Left renal pelvis (tissue), 4 donors: Measurements from ENCODE around the gene STAC. TPM values are rescaled to one million over a fixed set of nuclear protein-coding genes. Genes with fewer than 3 reads are reported as not detected.
"Not testable (repeated sequence)": the region's sequence is repeated elsewhere in the genome, so short reads cannot be mapped to it uniquely, and the experiment has no call there.

ENCODE experiments used
- DNase-seq, 4 donors: peaks; one replicate each; pipeline ENCODE4 v3.0.0-alpha.2; 2013; ENCODE audit warnings: low read depth in 4 of 4, low spot score in 3 of 4
- polyA plus RNA-seq, 4 donors: library from polyadenylated mRNA; unstranded; fragments of 120-200 nt; gene quantifications; one replicate each; pipeline ENCODE4 v1.2.1, GENCODE V29; 2013; ENCODE audit not compliant: insufficient read length in 4 of 4

The STAC gene
- polyA plus RNA-seq, 4 donors = 4.0 to 14.3 (median 6.8) TPM

GRCh38 chr3:36562945-36563344 is 182.6 kb downstream of the STAC start:
- DNase-seq = no peak

- no peak for DNase-seq
Measured at GRCh38 chr3:36575241-36575640, 194.9 kb downstream of the STAC start.

- not testable (repeated sequence) for DNase-seq
Measured at GRCh38 chr3:36578418-36578817, 198.1 kb downstream of the STAC start.

GRCh38 chr3:36579746-36580145 is 199.4 kb downstream of the STAC start:
- no peak for DNase-seq

- no peak for DNase-seq
Measured at GRCh38 chr3:36580716-36581115, 200.4 kb downstream of the STAC start.

GRCh38 chr3:36591959-36592358 is 211.7 kb downstream of the STAC start:
- no peak for DNase-seq

GRCh38 chr3:36595511-36595910 is 215.2 kb downstream of the STAC start:
- no peak for DNase-seq

GRCh38 chr3:36596419-36596818 is 216.1 kb downstream of the STAC start:
- no peak for DNase-seq

- no peak for DNase-seq
Measured at GRCh38 chr3:36597422-36597821, 217.1 kb downstream of the STAC start.
